Right lobe of liver (tissue), 6 donors: Measurements from ENCODE around the gene C6orf141. TPM values are rescaled to one million over a fixed set of nuclear protein-coding genes. Genes with fewer than 3 reads are reported as not detected.

Experiments used
- ATAC-seq, 4 donors: fragments of 200-7000 bp; cut with Tn5 transposase; one replicate each; pipeline ENCODE4 v1.9.1; 2020; ENCODE audit warnings: mild to moderate bottlenecking in 4 of 4, moderate library complexity in 4 of 4
- DNase-seq, 3 donors: peaks; one replicate each; pipeline ENCODE4 v3.0.0-alpha.2; 2020
- H3K27ac ChIP-seq, 3 donors: fragments of 200-600 bp; one replicate each; pipeline ENCODE4 v1.8.0; 2022
- H3K27me3 ChIP-seq, 2 donors: fragments of 200-600 bp; one replicate each; pipeline ENCODE4 v1.8.0; 2022
- H3K36me3 ChIP-seq, 4 donors: fragments of 200-600 bp; sonication (generic) in 1 of 4; one replicate each; pipeline versions ENCODE4 v1.5.1 to v1.8.0; 2017 to 2022; ENCODE audit warnings: control low read depth in 1 of 4
- H3K4me1 ChIP-seq, 4 donors: fragments of 200-600 bp; sonication (generic) in 1 of 4; one replicate each; pipeline versions ENCODE4 v1.5.1 to v1.8.0; 2017 to 2022; ENCODE audit warnings: control low read depth in 1 of 4
- H3K4me3 ChIP-seq, 3 donors: fragments of 200-600 bp; one replicate each; pipeline ENCODE4 v1.8.0; 2022
- H3K9me3 ChIP-seq, 4 donors: fragments of 200-600 bp; sonication (generic) in 1 of 4; one replicate each; pipeline versions ENCODE4 v1.5.1 to v1.8.0; 2017 to 2022; ENCODE audit warnings: control low read depth in 1 of 4
- POLR2A ChIP-seq: fragments of 450-650 bp; IDR thresholded peaks from one replicate; pipeline ENCODE4 v1.6.1; 2017; ENCODE audit warnings: antibody characterized with exemption, mild to moderate bottlenecking
- WGBS: methylation state at CpG from one replicate; pipeline ENCODE4 v1.1.6; 2018; ENCODE audit warnings: low coverage, low lambda C conversion rate; ENCODE audit not compliant: insufficient coverage; ENCODE audit errors: missing lambda C conversion rate; 5-methylcytosine and 5-hydroxymethylcytosine counted together
- intact Hi-C, 2 donors: fragments of 100-400 bp; cut with DNase I; formaldehyde crosslinking; loops; one replicate each; pipeline versions ENCODE4 v1.11.2 to v1.14.1; 2022
- long read RNA-seq: library from polyadenylated mRNA; unstranded; transcript quantifications from one replicate; pipeline ENCODE4 v2.0.0, GENCODE V29; 2019
- total RNA-seq, 6 experiments: library from RNA; depleted of rRNA in 2 of 6; stranded (reverse); fragments of >200 nt in 2 of 6; fragmentation: NEBNext Ultra II Directional in 3 of 6; extraction: Animal tissue kit (Norgen Biotek cat#: 25700) in 3 of 6; gene quantifications; one replicate each; pipeline versions ENCODE4 v1.1.0 to v1.2.4, GENCODE V29; 2016 to 2023
- TF ChIP-seq, protein P1 (sequence below), 4 donors: fragments of 200-600 bp in 3 of 4; fragments of 450-650 bp in 1 of 4; IDR thresholded peaks; one replicate each; pipeline versions ENCODE4 v1.5.1 to v1.8.0; 2016 to 2022; ENCODE audit warnings: antibody characterized with exemption in 4 of 4, mild to moderate bottlenecking in 2 of 4
- donor health status: DM: no; HTN: yes; CAD: no.
- donor health status: DM: no; HTN: no; CAD: no.
- donor health status: DM: no; HTN: no; CAD: no.
- donor health status: DM: no; HTN: yes; CAD: no.
- donor health status: DM: no; HTN: yes; CAD: no.

C6orf141 gene
- 1 to 10 TPM in 3 of 6 experiments, under 1 TPM in 3; 0.18 to 3.4 (median 0.79) TPM for total RNA-seq
- long read RNA-seq, partial matches to known transcripts: 0 of 1 reads
- long read RNA-seq, other reads (novel, unspliced or antisense): 0 of 1 reads

DNA sequence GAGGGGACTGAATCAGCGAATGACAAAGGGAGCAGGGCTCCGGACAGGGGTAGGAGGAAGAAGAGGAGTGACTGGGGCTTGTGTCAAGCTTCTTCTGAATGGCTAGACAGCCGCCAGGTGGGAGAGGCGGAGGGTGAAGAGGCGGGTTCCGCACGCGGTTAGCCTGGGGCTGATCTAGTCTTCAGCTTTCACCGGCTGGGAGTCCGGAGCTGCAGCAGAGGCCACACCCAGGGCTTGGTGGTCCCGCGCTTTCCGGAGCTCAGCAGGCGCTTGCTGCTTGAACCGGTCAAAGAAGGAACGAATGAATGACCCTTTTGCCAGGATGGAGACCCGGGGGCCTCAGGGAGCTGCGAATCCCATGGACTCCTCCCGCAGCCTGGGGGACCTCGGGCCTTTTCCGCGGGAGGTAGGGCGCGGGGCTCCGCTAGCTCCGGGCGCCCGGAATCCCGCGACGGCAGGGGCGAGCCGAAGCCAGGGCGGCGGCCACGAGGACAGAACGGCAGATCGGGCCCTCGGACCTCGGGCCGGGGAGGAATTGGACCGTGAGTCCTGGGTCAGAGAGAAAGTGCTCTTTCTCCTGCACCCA is at the start of gene C6orf141:
C6orf141 (plus strand) TSS at position 177 of the 586 bp plus-strand sequence; CDS start at position 302, 125 bp downstream.
- Histone ChIP-seq H3K27ac (peak within 1 kb of the TSS in 2 of 3 donors; percentile 1 to 44), H3K36me3 (no peaks in the 10 kb centered on the region), H3K9me3 (no peaks in the 10 kb centered on the region), H3K4me3 (peak within 1 kb of the TSS; percentile 48 to 64 (median 52)), H3K27me3 (no peaks in the 10 kb centered on the region), H3K4me1 (peaks cover 0 to 11% (median 3%) of the 10 kb centered on the region in 4 donors)
- DNase-seq (peak; percentile 51 to 76 (median 75)), ATAC-seq (peak; percentile 84 to 92 (median 88))
- TF ChIP-seq POLR2A: no peak
- TF ChIP-seq, protein P1, sequence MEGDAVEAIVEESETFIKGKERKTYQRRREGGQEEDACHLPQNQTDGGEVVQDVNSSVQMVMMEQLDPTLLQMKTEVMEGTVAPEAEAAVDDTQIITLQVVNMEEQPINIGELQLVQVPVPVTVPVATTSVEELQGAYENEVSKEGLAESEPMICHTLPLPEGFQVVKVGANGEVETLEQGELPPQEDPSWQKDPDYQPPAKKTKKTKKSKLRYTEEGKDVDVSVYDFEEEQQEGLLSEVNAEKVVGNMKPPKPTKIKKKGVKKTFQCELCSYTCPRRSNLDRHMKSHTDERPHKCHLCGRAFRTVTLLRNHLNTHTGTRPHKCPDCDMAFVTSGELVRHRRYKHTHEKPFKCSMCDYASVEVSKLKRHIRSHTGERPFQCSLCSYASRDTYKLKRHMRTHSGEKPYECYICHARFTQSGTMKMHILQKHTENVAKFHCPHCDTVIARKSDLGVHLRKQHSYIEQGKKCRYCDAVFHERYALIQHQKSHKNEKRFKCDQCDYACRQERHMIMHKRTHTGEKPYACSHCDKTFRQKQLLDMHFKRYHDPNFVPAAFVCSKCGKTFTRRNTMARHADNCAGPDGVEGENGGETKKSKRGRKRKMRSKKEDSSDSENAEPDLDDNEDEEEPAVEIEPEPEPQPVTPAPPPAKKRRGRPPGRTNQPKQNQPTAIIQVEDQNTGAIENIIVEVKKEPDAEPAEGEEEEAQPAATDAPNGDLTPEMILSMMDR (IDR thresholded peaks at IDR 0.05): no peak
- WGBS: 2% methylated on average over 7 of the region's 42 CpGs
- intact Hi-C loops: no loop called here

DNA sequence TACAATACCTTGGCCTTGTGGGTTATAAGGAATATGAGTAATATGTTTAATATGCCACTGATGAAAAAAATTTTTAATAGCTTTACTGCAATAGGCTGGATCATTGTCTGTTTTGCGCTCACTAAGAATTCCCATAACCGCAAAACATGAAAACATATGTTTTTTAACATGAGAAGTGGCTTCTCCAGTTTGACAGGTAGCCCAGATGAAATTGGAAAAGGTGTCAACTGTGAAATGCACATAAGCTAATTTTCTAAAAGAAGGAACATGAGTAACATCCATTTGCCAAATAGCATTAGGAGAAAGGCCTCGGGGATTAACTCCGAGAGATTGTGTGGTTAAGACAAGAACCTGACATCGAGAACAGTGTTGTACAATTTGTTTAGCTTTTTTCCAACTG is 45.8 kb upstream of the C6orf141 start:
- H3K27ac ChIP-seq: no peak overlapping the region
- H3K36me3 ChIP-seq: no peaks in the 10 kb centered on the region
- no peak overlapping the region for H3K4me3 ChIP-seq
- DNase-seq (no peak), ATAC-seq (no peak)
- H3K9me3 ChIP-seq: no peaks in the 10 kb centered on the region
- intact Hi-C loops: no loop called here
- TF ChIP-seq, protein P1 (IDR thresholded peaks at IDR 0.05): no peak
- TF ChIP-seq POLR2A: no peak
- WGBS: 96% methylated on average over 5 of the region's 5 CpGs
- peaks cover 0 to 20% (median 7%) of the 10 kb centered on the region in 4 donors for H3K4me1 ChIP-seq
- no peaks in the 10 kb centered on the region for H3K27me3 ChIP-seq

DNA sequence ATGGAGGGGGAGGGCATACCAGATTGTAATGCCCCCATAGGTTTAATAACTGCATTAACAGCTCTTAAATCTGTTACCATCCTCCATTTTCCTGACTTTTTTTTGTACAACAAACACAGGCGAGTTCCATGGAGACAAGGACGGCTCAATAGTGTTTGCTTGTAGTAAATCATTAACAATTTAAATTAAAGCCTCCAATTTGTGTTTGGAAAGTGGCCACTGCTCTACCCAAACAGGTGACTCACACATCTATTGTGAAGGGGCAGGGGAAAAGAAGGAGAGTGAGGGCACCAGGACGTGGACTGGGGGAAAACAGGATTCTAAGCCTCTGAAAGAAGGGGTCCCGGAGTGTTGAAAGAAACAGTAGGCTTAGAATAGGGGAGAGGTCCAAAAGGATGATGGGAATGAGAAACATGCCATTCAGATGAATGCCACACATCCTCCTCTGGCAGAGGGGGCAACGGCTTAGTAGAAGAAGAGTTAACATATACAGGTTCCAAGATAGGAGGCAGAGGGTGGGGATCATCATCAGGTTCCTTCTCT is 43.8 kb upstream of the C6orf141 start:
- TF ChIP-seq, protein P1 (IDR thresholded peaks at IDR 0.05): no peak
- no peak for TF ChIP-seq POLR2A

DNA sequence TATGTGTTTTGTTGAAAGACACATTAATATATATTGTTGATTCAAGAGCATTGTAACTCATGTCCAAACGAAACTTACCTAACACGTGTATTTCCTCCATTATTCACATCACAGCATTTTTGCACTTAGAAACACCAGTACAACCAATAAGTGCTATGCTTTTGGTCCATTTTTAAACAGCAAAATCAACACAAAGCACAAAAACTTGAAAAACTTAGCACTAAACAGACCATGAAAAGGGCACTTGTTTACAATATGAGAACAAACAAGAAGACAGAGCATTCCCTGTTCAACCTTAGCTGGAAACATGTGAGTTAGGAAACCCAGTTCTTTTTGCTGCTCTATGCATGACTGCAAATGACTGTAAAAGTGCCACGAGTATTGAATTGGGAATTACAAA is 41.1 kb upstream of the C6orf141 start:
- Histone ChIP-seq H3K4me1 (peaks cover 0 to 35% (median 15%) of the 10 kb centered on the region in 4 donors), H3K27ac (no peak overlapping the region), H3K36me3 (no peaks in the 10 kb centered on the region), H3K9me3 (no peaks in the 10 kb centered on the region), H3K4me3 (no peak overlapping the region), H3K27me3 (no peaks in the 10 kb centered on the region)
- TF ChIP-seq POLR2A: no peak
- TF ChIP-seq, protein P1 (IDR thresholded peaks at IDR 0.05): no peak
- DNase-seq (no peak), ATAC-seq (no peak)
- intact Hi-C loops: no loop called here
- 62% methylated on average over 3 of the region's 3 CpGs for WGBS

More for the DNA sequence above, 43.8 kb upstream of the C6orf141 start:
- DNase-seq (no peak), ATAC-seq (peak; percentile 30 to 86 (median 68))
- intact Hi-C loops: no loop called here
- no peaks in the 10 kb centered on the region for H3K9me3 ChIP-seq
- H3K27me3 ChIP-seq: no peaks in the 10 kb centered on the region
- H3K27ac ChIP-seq: peak overlapping the region in 2 of 3 donors; percentile 36 to 59
- no peaks in the 10 kb centered on the region for H3K36me3 ChIP-seq
- peaks cover 0 to 20% (median 8%) of the 10 kb centered on the region in 4 donors for H3K4me1 ChIP-seq
- peak overlapping the region in 1 of 3 donors; percentile 7 for H3K4me3 ChIP-seq
- 33% methylated on average over 5 of the region's 5 CpGs for WGBS
